Amniotic epithelial cell (primary cell): ENCODE measurements around the gene MMP28.

Experiments
- DNase-seq: peaks from one replicate; pipeline ENCODE4 v3.0.0-alpha.2; 2010; ENCODE audit warnings: low read depth

The MMP28 gene

DNA sequence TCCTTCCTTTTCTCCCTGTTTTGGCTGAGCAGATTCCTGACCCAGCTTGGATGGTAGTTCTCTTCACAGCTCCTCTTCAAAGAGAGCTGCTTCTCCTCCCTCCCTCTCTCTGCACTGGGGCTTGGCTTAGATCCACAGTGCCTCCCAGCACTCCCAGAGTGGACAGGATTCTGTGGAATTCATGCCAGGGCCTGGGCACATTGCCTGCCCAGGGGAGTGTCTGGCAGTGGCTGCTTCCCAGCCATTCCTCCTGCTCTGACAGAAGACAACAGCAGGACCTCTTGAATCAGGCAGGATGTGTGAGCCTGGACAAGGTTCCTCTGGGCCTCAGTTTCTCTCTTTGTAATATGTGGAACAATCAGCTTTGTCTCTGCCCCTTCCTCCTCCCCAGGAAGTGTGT is 4.5 kb upstream of the MMP28 start:
- peak; percentile 69 for DNase-seq

DNA sequence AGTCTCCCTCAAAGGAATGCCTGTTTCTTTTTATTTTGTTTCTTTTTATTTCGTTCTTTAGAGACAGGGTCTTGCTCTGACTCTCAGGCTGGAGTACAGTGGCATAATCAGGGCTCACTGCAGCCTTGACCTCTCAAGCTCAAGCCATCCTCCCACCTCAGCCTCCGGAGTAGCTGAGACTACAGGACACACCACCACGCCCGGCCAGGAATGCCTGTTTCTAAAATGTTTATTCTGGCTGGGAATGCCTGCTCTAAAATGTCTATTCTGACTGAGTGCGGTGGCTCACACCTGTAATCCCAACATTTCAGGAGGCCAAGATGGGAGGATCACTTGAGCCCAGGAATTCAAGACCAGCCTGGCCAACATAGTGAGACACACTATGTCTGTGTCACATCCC is 2.5 kb upstream of the MMP28 start:
- no peak for DNase-seq

DNA sequence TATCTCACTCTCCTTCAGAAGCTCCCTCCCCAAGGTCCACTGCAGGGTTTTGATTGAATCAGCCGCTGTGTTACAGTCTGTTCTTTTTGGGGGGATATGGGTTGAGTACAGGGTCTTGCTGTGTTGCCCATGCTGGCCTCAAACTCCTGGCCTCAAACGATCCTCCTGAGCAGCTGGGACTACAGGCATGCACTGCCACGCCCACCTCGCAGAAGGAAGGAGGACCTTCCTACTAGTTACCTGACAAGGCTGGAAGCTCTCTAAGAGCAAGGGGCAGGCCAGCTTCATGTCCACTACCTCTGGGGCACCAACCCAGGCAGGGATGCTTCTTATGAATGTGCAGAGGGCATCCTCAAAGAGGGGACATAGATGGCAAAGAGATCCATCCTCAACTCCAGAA is 1.9 kb upstream of the MMP28 start:
- no peak for DNase-seq

DNA sequence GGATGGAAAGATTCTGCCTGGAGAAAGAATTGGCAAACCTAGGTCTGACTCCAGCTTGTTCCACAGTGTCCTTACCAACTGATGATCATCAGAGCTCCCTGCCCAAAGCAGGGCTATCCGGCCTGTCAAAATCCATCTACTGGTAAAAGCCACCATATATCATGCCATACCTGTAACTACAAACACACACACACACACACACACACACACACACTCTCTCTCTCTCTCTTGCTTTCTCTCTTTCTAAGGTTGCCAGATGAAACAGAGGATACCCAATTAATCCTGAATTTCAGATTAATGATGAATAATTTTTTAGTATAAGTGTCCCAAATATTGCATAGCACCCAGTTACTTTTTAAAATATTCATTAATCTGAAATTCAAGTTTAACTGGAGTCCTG is 1.5 kb upstream of the MMP28 start:
- no peak for DNase-seq

DNA sequence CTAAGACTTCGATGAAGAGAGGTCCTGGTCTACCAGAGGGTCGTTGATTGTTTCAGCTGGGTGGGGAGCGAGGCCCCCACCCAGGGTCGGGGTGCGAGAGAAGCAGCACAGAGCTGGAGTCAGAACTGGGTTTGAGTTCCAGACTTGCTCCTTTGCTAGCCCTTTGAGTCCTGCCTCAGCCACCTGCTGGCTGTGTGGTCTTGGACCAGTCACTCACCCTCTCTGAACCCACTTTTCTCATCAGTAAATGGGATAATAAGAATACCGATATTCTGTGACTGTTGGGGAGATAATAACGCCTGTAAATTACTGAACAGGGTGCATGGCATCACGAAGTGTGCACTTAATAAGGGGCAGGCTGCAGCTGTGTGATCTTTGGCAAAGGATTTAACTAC is 427 bp upstream of the MMP28 start:
- DNase-seq, result no peak

DNA sequence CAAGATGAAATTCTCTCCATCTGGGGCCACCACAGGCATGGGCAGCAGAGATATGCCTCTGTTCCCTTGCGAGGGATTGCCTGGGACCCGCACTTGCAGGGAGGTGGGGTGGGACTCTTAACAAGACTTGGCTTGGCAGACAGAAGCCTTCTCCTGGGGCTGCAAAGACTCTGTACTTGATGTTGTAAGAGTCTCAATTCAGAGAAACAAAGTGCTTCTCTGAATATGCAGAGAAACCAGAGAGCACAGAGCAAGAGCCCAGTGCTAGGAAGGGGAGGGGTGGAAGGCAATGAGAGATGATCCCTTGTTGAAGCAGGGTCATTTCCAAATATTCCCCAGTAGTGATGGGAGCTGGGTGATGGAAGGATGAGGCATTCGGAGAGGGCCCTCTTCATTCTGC is 2.2 kb downstream of the MMP28 start:
- no peak for DNase-seq

DNA sequence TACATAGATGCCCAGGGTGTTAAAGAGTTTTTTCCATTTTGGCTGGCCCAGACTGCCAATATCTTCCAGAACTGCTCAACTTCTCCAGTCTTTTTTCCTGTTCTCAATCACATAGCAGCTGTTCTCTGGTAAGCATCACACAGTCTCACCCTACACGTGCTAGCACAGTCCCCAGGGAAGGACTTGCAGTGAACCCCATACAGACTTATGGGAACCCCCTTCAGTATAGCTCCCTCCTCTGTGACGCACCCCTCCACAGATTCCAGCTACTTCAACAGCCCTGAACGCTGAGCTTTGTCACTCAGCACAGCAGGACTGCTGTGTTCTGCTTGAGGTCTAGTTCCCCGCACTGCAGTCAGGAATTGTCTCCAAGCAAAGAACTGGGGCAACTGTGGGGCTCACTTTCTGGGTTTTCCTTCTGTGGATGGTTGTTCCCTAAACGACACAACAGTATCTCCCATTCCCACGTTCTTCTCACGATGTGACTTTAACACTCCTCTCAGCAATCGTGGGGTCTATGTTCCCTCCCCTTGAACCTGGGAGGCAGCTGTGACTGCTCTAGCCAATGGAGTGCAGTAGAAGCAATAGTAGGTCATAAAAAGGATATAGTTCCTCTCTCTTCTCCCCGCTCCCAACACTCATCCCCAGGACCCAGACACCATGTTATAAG is 3.6 kb downstream of the MMP28 start:
- no peak for DNase-seq

DNA sequence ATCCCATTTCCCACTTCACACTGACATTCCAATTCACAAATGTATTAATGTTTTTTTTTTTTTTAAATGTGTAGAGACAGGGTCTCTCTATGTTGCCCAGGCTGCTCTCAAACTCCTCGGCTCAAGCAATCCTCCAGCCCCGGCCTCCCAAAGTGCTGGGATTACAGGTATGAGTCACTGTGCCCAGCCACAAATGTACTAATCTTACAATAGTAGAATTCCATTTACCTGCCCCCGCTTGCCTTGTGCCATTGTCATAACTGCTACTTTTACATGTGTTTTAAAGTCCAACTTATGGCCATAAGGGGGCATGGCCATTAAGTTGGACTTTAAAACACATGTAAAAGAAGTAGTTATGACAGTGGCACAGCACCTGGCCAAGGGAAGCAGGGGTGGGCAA is 4.6 kb downstream of the MMP28 start:
- DNase-seq, result peak; percentile 23

DNA sequence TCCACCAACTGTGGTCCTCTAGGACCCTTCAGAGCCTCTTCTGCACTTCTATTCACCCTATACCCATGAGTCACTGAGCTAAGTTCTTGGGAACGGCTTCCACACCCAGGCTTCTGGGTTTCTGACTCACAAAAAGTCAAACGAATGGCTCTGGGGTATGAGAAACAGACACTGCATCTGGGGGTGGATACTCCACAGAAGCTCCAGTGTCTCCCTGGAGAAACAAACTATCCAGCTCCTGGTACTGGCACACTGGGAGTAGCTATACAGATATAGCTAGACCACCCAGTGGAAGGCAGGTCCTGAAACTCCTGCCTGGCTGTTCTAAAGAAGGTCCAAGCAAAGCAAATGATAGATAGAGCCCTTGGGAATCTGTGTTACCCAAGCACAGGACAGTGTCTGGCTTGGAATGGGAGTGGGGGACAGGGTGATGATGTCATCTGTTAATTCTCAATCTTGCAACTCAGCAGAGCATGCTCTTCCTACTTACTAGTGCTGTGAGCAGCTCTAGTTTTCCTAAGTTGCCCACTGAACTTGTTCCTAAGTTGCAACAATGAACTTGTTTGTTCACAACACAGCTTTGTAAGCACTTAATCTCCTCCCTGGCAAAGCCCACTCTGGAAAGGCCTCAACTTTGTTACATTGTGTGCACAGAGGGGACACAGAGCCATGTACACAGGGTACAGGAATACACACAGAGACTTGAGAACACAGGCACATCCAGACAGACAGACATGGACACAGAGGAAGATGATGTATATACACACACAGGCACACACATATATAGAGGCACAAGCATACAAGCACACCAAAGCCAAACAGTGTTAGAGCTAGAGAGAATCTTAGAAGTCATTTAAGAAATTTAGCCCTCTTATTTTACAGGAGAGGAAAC is 6.7 kb downstream of the MMP28 start:
- DNase-seq, result peak; percentile 97

DNA sequence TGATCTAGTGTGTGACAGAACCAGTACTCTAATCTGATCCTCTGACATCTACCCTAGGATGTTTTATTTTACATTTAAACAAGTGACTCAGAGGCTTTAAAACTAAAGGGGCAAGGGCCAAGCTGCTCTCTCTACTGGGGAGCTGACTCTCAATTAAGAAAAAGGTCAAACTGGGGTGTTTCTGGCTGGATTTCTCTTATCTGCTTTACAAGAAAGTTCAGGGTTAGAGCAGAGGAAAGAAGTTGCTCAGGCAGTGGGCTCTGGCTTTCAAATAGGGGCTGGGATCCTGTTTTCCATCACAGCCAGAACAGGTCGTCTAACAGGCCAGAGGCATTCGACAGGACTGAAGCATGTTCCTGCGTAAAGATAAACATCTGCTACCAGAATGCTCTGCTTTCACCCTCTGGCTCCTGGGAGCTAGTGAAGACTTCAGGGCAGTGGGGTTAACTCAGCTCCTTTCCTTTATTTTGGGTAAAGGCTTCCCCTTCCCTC is 8.5 kb downstream of the MMP28 start:
- DNase-seq, result peak; percentile 88

DNA sequence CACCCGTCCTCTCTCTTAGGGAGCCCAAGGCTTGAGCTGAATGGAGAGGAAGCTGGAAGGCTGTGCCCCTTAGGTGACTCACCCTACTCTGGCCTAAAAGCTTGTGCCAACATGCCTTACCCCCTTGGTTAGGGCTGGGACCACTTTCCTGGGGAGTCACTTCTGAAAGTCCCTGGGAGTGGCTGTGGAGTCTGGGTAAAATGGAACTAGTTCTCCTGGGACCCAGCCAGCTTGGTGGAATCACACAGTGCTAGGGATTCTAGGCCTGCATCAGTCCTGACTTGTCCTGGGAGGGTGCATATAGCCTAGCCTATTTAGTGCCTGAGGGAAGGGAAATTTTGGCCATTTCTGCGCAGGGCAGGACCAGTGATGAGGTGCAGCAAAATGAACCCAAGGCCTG is 10.5 kb downstream of the MMP28 start:
- no peak for DNase-seq

DNA sequence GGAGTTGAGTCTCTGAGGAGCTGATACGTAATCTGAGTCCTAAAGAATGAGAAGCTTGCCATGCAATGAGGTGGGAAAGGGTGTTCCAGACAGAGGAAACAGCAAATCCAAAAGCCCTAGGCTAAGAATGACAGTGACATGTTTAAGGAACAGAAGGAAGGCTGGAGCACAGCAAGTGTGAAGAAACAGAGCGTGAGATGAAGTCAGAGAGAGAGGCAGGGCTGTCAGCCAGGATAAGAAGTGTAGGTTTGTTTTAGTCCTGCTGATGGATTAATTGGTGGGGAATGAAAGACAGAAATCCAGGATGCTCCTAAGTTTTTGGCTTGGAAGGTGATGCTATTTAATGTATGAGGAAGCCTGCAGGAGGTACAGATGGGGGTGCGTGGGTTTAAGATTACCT is 14.5 kb downstream of the MMP28 start:
- no peak for DNase-seq

DNA sequence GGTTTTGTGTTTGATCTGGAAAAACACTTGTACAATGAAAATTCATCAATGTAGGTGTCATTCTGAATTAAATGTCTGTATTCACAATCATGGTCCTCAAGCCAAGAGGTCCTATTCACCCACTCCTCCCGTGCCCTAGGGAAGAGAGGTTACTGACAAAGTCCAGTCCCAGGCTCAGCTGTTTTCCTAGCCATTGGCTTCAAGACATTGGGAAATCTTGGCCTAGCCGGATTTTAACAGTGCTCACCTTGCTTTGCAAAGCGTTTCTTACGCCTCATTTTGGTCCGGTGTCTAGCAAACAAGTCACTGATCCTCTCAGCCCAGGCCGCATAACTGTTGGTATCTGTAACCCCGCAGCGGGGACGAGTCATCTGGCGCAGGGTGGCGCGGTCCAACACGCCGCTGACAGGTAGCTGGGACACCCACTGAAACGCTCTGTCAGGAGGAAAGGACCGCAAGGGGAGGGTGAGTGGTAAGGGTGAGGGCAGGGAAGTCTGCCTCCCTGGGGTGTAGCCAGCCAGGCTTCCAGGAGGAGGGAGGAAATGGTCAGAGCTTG is 16.7 kb downstream of the MMP28 start:
- peak; percentile 66 for DNase-seq

DNA sequence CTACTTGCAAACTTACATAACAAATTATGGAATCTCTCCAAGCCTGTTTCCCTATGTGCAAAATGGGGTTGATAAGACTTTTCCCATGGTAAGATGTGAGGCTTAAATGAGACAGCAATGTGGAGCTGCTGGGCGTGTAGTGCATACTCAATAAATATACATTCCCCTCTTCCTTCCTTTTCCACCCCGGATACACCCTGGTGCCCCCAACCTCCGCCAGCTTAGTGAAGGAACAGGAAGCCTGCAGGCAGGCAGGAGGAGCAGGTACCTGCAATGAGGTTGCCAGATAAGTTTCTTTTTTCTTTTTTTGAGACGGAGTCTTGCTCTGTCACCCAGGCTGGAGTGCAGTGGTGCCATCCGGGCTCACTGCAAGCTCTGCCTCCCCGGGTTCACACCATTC is 19.9 kb downstream of the MMP28 start:
- DNase-seq, result peak; percentile 46

DNA sequence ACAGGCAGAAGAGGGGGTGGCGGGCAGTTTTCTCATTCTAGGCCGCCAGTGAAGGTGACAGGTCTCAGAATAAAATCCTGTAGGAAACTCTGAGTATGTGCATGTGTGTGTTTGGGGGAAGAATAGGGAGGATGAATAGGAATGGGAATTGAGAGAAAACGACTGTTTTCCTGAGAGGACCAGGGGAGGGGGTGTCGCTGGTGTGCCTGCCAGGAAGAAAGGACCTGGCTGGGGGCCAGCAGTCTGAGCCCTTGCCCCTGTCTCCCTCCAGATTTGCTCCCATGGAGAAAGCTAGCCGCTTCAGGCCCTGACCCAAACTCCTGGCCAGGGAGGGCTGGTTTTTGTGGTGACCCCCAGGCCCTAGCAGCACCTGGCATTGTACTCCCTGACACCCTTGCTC is 20.4 kb downstream of the MMP28 start:
- no peak for DNase-seq

DNA sequence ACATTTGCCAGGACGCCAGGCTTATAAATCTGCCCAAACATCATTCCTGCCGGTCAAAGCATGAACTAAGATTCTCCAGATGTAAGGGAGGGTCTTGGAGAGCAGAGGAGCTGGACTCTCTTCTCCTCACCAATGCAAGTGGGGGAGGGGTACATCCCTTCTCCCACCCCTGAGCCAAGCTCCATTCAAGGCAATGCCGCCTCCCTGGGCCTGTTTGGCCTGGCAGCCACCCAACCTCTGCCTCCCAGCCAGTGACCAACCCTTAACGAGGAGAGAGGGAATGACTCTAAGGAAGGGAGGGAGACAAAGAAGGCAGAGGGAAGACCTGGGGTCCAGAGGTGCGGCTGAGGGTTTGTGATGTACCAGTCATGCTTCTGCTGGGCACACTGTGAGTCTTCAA is 20.9 kb downstream of the MMP28 start:
- DNase-seq, result peak; percentile 82

DNA sequence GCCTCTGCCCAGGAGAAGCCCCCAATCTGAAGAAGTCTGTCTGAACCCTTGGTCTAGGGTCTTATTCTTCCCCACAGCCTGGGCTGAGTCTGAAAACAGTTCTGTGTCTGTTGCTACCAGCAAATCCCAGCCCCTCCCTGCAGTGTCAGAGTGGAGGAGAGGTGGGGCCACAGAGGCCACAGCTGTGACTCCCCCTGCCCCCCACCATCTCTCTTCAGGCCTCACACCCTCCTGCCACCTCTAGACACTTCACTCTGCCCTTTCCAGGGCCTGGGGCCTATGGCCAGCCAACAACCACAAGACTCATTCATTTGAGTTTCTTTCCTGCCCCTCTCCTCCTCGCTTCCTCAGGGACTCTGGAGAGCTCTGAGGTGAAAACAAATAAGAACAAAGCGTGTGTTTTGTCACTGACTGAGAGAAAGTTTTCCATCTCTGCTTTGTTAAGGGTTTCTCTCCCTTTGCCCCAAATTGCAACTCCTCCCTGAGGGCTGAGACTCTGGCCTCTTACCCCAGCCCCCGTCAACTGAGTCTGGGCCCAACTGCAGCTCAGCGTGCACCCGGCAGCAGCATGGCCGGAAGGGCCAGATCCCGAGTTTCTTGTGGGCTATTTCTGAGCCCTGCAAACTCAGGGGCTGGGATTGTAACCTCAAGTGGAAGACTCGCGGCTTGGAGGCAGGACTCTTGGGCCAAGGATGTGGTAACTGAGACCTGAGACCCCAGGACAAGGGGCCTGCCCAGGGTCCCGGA is 21.6 kb downstream of the MMP28 start:
- no peak for DNase-seq

DNA sequence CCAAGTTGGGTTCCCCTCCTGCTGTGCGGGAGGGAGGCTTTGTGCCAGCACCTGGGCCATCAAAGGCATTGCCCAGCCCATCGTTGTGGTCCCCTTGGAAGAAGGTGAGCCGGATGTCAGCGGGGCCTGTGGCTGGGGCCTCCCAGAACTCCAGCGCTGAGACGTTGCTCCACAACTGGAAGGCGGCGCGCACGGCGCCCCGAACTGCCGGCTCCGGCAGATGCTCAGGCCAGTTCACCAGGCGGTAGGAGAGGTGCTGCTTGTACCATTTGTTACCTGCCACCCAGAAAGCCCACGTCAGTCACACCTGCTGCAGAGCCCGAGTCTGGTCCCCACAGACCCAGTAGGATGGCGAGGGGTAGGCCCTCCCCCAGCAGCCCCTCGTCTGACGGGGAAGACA is 22.3 kb downstream of the MMP28 start:
- DNase-seq, result no peak

DNA sequence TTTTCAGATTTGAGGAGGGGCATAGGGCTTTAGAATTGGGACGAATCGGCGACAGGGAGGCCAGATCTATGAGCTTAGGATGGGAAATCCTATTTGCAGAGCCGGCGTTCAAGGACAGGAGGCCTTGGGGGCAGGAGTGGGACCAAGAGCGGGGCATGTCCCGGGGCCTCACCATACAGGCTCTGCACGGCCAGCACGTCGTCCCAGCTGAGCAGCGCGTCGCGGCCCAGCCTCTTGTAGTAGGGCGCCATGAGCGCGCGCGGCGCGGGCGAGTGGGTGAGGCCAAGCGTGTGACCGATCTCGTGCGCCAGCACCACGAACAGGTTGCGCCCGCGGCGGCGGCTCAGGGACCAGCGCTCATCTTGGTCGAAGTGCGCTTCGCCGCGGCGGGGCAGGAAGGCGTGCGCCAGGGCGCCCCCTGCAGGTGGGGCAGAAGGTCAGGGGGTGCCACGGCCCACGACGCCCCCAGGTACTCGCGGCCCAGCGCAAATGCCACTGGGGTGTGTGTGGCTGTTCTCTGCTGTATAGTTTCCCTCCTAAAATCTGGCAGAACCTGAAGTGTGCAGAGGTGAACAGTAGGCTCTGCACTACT is 25.4 kb downstream of the MMP28 start:
- no peak for DNase-seq

DNA sequence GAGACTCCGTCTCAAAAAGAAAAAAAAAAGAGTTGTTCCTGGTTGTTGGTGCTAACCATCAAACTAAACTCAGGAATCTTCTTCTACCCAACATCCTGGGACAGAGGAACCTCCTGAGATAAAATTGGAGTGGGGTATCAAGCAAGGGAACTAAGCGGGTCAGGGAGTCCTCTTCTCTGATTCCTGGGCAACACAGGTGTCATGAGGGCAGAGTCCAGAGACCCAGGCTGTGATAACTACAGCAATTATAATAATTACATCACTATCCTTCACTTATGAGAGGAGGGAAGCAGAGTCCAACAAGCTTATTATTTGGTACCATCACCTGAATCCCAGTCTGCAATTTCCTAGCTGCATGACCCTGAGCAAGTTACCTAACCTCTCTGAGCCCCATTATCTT is 26.6 kb downstream of the MMP28 start:
- no peak for DNase-seq

DNA sequence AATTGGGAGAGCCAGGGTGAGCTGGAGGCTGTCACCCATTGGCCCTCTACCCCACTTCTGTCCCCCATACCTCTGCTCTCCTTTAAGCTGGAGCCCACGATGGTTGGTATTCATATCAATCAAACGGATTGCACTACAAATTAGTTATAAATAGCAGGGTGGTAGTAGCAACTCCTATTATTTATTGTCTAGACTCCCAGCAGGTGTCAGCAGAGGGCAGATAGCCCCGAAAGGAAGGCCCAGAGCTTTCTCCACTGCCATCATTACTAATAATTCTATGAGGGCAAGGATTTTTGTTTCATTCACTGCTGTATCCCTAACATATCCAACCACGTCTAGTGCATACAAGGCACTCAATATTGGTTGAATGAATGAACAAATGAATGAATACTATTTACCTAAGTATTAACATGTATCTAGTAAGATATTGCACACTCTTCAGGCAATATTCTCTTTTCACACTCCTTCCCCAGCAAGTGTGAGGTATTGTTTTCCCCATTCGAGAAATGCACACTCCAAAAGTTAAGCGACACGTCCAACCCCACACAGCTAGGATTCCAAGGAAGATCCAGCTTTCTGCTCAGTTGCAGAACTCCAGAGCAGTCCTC is 28.4 kb downstream of the MMP28 start:
- DNase-seq, result peak; percentile 38

DNA sequence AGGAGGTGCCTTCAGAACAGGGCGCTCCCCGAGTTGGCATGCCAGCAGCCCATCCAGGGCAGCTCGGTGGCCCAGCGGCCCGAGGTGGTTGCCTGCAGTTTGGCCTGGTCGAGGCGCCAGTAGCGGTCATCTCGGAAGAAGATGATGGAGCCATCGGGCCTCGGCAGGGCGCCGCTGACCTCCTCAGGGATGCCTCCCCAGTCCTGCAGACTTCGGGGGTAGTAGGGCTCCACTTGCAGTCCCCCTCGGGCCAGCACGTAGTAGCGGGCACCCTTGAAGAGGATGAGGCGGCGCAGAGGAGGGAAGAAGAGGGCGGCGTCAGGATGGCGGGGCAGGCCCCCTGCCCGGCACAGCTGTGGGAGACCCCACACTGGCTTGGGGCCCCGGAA is 29.0 kb downstream of the MMP28 start:
- DNase-seq, result no peak
